ENCODE measurements around the gene CTNNA2.
"Not testable (repeated sequence)": the region's sequence is repeated elsewhere in the genome, so short reads cannot be mapped to it uniquely, and the experiment has no call there.

The CTNNA2 gene

GRCh38 chr2:80169811-80170594, 657.2 kb downstream of the CTNNA2 start:
- DNase-seq (ENCODE audit: low spot score in 2 of 2): no peak
- Mint-ChIP-seq H3K27ac (no peak overlapping the region), H3K4me1 (no peaks in the 10 kb centered on the region), H3K27me3 (peaks cover 2% of the 10 kb centered on the region), H3K4me3 (no peak overlapping the region), H3K9me3 (peaks cover 7% of the 10 kb centered on the region), H3K36me3 (no peaks in the 10 kb centered on the region)
- ATAC-seq (ENCODE audit: low read depth): no peak

DNA sequence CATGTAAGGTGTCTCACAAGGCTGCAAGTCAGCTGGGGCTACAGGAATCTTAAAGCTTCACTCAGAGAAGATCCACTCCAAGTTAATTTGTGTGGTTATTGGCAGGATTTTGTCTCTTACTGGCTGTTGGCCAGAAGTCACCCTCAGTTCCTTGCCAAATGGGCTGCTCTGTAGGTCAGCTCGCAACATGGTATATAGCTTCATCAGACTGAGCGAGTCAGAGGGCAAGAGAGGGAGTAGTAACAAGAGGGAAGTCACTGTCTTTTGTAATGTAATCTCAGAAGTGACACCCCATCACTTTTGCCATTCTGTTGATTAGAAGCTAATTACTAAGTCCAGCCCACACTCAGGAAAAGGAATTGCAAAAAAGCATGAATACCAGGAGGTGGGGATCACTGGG, 672.2 kb downstream of the CTNNA2 start:
- DNase-seq (ENCODE audit: low spot score in 2 of 2): no peak
- no peaks in the 10 kb centered on the region for H3K27me3 Mint-ChIP-seq
- H3K27ac Mint-ChIP-seq: no peak overlapping the region
- H3K36me3 Mint-ChIP-seq: no peaks in the 10 kb centered on the region
- no peak for ATAC-seq (ENCODE audit: low read depth)
- peaks cover 4% of the 10 kb centered on the region for H3K9me3 Mint-ChIP-seq
- no peaks in the 10 kb centered on the region for H3K4me1 Mint-ChIP-seq
- H3K4me3 Mint-ChIP-seq: no peak overlapping the region

DNA sequence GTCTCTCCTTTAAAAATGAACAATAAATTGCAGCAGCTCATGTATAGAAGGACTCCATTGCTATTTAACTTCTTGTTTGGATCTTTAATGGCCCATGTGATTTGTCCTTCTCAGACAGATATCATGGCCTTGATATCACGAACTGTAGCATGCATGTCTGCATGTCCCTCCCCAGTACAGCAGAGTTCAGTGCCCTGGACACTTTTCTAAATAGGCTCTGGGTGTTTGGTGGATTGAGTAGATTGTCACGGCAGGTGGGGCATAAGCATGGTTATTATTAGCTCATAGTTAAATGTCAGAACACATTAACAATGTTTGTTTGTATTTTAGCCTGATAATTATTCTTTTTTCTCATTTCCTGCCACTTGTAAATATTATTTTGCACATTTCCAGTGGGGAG, 673.4 kb downstream of the CTNNA2 start:
- H3K27ac Mint-ChIP-seq: no peak overlapping the region
- H3K4me1 Mint-ChIP-seq: no peaks in the 10 kb centered on the region
- DNase-seq (ENCODE audit: low spot score in 2 of 2): no peak
- H3K27me3 Mint-ChIP-seq: no peaks in the 10 kb centered on the region
- H3K36me3 Mint-ChIP-seq: no peaks in the 10 kb centered on the region
- peaks cover 4% of the 10 kb centered on the region for H3K9me3 Mint-ChIP-seq
- H3K4me3 Mint-ChIP-seq: no peak overlapping the region
- no peak for ATAC-seq (ENCODE audit: low read depth)

DNA sequence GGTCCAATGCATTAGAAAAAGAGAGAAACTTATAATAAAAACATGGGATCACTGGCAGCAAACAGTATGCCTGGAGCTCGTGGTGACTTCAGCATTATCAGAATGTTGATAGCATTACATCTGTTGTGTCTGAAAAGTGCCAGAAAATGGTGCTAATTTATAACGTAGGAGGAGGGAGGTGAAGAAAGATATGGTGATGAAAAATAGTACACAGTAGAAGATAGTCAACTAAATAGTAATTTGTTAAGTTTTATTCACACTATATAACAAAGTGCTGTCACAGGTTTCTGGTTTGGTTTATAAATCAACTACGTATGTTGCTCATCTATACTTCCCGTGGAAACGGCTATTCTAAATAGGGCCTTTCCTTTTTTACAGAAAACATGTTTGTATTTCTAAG, 674.3 kb downstream of the CTNNA2 start:
- H3K27ac Mint-ChIP-seq: no peak overlapping the region
- H3K9me3 Mint-ChIP-seq: peaks cover 4% of the 10 kb centered on the region
- H3K4me1 Mint-ChIP-seq: no peaks in the 10 kb centered on the region
- DNase-seq (ENCODE audit: low spot score in 2 of 2) (no peak), ATAC-seq (ENCODE audit: low read depth) (no peak)
- H3K4me3 Mint-ChIP-seq: no peak overlapping the region
- no peaks in the 10 kb centered on the region for H3K36me3 Mint-ChIP-seq
- no peaks in the 10 kb centered on the region for H3K27me3 Mint-ChIP-seq

DNA sequence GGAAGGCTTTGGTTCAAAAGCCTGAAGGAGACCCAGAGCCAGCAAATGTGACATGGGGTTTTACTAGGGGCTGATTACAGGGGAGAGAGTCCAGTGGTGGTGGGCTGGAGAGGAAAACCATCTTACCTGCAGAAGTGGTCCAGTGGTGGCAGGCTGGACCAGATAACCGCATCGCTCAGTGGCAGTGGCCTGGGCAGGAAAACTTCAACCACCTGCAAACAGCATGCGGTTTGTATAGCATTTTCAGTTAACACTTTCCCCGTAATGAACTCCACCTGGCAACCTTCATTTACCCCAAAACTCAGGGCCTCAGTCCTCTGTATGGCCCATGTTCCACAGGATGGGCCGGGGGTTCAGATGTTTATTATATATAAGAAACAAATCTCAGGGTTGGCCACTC, 677.3 kb downstream of the CTNNA2 start:
- Mint-ChIP-seq H3K4me3 (no peak overlapping the region), H3K36me3 (no peaks in the 10 kb centered on the region), H3K9me3 (peaks cover 1% of the 10 kb centered on the region), H3K4me1 (no peaks in the 10 kb centered on the region), H3K27me3 (no peaks in the 10 kb centered on the region), H3K27ac (no peak overlapping the region)
- no peak for DNase-seq (ENCODE audit: low spot score in 2 of 2)
- no peak for ATAC-seq (ENCODE audit: low read depth)

DNA sequence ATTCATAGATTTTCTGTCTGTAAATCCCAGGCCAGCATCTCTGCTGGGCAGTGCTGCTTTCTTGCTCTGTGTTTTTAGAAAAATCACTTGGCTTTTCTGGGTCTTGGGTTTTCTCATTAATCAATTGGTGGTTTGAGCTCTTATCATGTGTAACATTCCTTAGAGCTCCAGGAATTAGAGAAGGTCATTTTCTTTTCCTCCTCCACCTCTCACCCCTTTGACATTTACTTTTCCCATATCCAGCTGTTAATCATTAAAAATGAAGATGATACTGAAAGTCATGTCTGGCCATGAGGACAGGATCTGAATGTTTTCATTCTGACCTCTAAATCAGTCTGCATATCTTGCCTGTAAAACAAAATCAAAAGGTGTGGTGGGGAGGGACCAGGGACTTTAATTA, 680.7 kb downstream of the CTNNA2 start:
- H3K36me3 Mint-ChIP-seq: no peaks in the 10 kb centered on the region
- H3K4me3 Mint-ChIP-seq: no peak overlapping the region
- H3K9me3 Mint-ChIP-seq: peaks cover 4% of the 10 kb centered on the region
- ATAC-seq (ENCODE audit: low read depth) (no peak), DNase-seq (ENCODE audit: low spot score in 2 of 2) (no peak)
- H3K27ac Mint-ChIP-seq: no peak overlapping the region
- no peaks in the 10 kb centered on the region for H3K4me1 Mint-ChIP-seq
- H3K27me3 Mint-ChIP-seq: no peaks in the 10 kb centered on the region

DNA sequence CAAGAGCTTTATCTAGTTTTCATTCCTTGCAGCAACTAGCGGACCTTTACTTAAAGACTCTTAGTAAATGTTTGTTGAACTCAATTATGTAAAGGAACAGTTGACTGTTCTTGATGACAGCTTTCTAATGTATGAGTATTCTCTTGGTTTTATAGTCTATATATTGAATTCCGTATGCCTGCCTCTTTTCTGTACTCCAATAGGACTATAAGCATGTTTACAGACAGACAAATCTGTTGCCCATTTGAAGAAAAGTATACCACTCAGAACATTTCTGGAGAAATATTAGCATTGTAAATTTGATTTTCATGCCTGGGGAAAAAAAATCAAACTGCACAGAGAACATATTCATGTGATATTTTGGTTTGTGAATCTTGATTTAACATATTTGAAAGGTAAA, 682.2 kb downstream of the CTNNA2 start:
- no peak overlapping the region for H3K4me3 Mint-ChIP-seq

DNA sequence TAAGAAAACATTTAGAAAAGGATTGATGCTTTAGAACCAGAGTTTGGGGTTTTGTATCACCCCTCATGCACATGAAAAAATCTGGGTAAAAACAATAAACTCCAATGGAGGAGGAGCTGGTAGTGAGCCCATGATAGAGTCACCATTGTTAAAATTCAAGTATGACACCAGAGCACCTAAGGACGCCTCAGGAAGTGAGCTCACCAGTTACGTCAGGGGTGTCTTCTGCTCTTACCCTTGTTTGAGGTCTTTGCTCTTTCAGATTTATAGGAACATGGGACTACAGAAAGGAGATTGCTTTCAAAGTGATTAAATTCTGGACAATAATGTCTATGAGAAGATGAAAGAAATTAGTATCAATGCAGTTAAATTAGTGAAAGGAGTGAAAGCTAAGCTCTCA, 685.2 kb downstream of the CTNNA2 start:
- Mint-ChIP-seq H3K4me1 (no peaks in the 10 kb centered on the region), H3K4me3 (no peak overlapping the region), H3K27me3 (no peaks in the 10 kb centered on the region), H3K9me3 (peaks cover 8% of the 10 kb centered on the region), H3K36me3 (no peaks in the 10 kb centered on the region), H3K27ac (no peak overlapping the region)
- no peak for DNase-seq (ENCODE audit: low spot score in 2 of 2)
- ATAC-seq (ENCODE audit: low read depth): no peak

More for the DNA sequence above, 682.2 kb downstream of the CTNNA2 start:
- Mint-ChIP-seq H3K9me3 (peaks cover 4% of the 10 kb centered on the region), H3K4me1 (no peaks in the 10 kb centered on the region), H3K36me3 (no peaks in the 10 kb centered on the region), H3K27me3 (no peaks in the 10 kb centered on the region), H3K27ac (no peak overlapping the region)
- DNase-seq (ENCODE audit: low spot score in 2 of 2) (no peak), ATAC-seq (ENCODE audit: low read depth) (no peak)

DNA sequence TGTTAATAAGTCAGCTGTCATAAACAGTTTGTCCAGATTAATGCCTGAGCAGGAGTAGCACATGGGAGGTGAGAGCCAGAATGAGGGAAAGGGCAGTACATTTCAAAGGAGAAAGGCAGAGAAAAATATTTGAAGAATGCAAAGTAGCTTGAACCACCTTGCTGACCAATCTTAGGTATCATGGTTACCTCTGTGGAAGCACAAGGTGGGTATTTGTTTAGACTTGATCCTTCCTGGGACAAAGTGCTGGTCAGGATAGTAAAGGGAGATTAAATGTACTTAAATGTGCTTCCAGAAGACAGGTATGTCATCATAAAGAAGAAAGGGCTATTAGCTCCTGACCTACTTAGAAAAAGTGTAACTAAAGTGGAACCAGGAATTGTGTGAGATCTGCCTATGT, 686.7 kb downstream of the CTNNA2 start:
- ATAC-seq (ENCODE audit: low read depth) (no peak), DNase-seq (ENCODE audit: low spot score in 2 of 2) (no peak)
- Mint-ChIP-seq H3K27ac (no peak overlapping the region), H3K4me3 (no peak overlapping the region), H3K36me3 (no peaks in the 10 kb centered on the region), H3K4me1 (no peaks in the 10 kb centered on the region), H3K9me3 (peaks cover 8% of the 10 kb centered on the region), H3K27me3 (no peaks in the 10 kb centered on the region)

GRCh38 chr2:80203929-80204328, 691.1 kb downstream of the CTNNA2 start:
- not testable (repeated sequence) for H3K4me3 Mint-ChIP-seq; DNase-seq (ENCODE audit: low spot score in 2 of 2); H3K27ac Mint-ChIP-seq; ATAC-seq (ENCODE audit: low read depth); H3K4me1 Mint-ChIP-seq; H3K36me3 Mint-ChIP-seq; H3K27me3 Mint-ChIP-seq
- peaks cover 11% of the 10 kb centered on the region for H3K9me3 Mint-ChIP-seq

DNA sequence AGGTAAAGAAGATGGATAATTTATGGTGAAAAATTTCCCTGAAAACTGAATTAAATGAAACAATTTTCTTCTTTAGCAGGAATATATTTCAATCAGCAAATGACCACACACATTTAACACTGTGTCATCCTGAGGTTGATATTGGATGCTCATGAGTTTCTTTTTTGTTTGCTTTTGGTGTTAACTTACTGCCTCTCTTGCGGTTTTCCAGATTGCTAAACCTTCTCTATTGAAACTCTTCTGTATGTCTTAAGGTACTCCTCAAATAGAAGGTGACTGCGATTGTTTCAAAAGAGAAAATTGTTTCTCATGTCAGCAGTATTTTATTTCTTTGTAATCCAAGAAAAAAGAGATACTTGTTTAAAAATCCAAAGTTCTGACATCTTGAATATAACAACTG, 692.6 kb downstream of the CTNNA2 start:
- H3K9me3 Mint-ChIP-seq: peaks cover 14% of the 10 kb centered on the region
- H3K4me3 Mint-ChIP-seq: no peak overlapping the region
- H3K27me3 Mint-ChIP-seq: no peaks in the 10 kb centered on the region
- H3K4me1 Mint-ChIP-seq: no peaks in the 10 kb centered on the region
- H3K36me3 Mint-ChIP-seq: no peaks in the 10 kb centered on the region
- no peak overlapping the region for H3K27ac Mint-ChIP-seq
- no peak for DNase-seq (ENCODE audit: low spot score in 2 of 2)
- ATAC-seq (ENCODE audit: low read depth): no peak

DNA sequence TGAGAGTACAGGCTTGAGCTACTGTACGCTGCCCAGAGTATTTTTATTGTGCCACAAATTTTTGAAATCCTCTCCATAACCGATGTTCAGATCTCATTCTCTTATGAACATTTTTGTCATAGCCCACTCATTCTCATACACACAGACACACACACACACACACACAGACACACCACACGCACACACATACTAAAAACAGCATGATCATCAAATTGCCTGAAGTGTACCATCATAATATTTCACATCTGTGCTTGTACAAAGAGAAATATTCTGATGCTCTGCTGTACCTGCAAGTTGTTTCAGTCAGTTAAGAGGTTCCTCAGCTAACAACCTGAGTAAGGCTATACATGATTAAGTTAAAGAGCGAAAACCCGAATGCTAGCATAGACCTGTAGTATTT, 696.6 kb downstream of the CTNNA2 start:
- Mint-ChIP-seq H3K4me1 (no peaks in the 10 kb centered on the region), H3K27ac (no peak overlapping the region), H3K4me3 (no peak overlapping the region), H3K36me3 (no peaks in the 10 kb centered on the region), H3K9me3 (peaks cover 12% of the 10 kb centered on the region), H3K27me3 (no peaks in the 10 kb centered on the region)
- no peak for ATAC-seq (ENCODE audit: low read depth)
- DNase-seq (ENCODE audit: low spot score in 2 of 2): no peak

- no peak for DNase-seq (ENCODE audit: low spot score in 2 of 2)
- no peak for ATAC-seq (ENCODE audit: low read depth)
- Mint-ChIP-seq H3K9me3 (peaks cover 4% of the 10 kb centered on the region), H3K27me3 (no peaks in the 10 kb centered on the region), H3K36me3 (no peaks in the 10 kb centered on the region), H3K4me1 (no peaks in the 10 kb centered on the region), H3K4me3 (no peak overlapping the region), H3K27ac (no peak overlapping the region)
Observed at GRCh38 chr2:80217446-80217845, 704.6 kb downstream of the CTNNA2 start.

- H3K27ac Mint-ChIP-seq: no peak overlapping the region
- H3K4me3 Mint-ChIP-seq: no peak overlapping the region
- DNase-seq (ENCODE audit: low spot score in 2 of 2) (no peak), ATAC-seq (ENCODE audit: low read depth) (no peak)
- peaks cover 7% of the 10 kb centered on the region for H3K9me3 Mint-ChIP-seq
- H3K27me3 Mint-ChIP-seq: no peaks in the 10 kb centered on the region
- H3K36me3 Mint-ChIP-seq: no peaks in the 10 kb centered on the region
- no peaks in the 10 kb centered on the region for H3K4me1 Mint-ChIP-seq
Observed at GRCh38 chr2:80222644-80223043, 709.8 kb downstream of the CTNNA2 start.

- Mint-ChIP-seq H3K9me3 (peaks cover 9% of the 10 kb centered on the region), H3K27me3 (no peaks in the 10 kb centered on the region), H3K36me3 (no peaks in the 10 kb centered on the region), H3K4me1 (no peaks in the 10 kb centered on the region), H3K4me3 (no peak overlapping the region), H3K27ac (no peak overlapping the region)
- ATAC-seq (ENCODE audit: low read depth) (no peak), DNase-seq (ENCODE audit: low spot score in 2 of 2) (no peak)
Observed at GRCh38 chr2:80231421-80231820, 718.6 kb downstream of the CTNNA2 start.
